Measurements from ENCODE around the gene WDR12.

DNA sequence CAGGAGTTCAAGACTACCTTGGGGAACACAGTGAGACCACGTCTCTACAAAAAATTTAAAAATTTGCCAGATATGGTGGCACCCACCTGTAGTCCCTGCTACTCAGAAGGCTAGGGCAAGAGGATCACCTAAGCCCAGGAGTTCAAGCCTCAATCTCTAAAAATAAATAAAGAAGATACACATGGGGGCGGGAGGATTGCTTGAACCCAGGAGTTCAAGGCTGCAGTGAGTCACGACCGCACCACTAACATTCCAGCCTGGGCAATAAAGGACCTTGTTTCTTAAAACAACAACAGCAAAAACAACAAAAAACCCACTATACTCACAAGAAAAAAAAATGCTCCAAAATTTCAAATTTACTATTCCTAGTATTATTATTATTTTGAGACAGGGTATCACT is 29.9 kb downstream of the WDR12 start:
- TF ChIP-seq CTCF (IDR thresholded peaks at IDR 0.05; ENCODE audit: extremely low read depth in 1 of 2, insufficient read depth in 1 of 2, low read depth in 1 of 2, low read length in 2 of 2) (no peak), POLR2A (IDR thresholded peaks at IDR 0.05; ENCODE audit: low read depth, low read length) (no peak), FOS (IDR thresholded peaks at IDR 0.05; ENCODE audit: borderline replicate concordance, insufficient read depth, low read length) (no peak), EZH2 (IDR thresholded peaks at IDR 0.05; ENCODE audit: borderline replicate concordance, low read depth, low read length, severe bottlenecking) (no peak), POLR2AphosphoS5 (IDR thresholded peaks at IDR 0.05; ENCODE audit: insufficient read depth, low read depth, low read length) (no peak)

All from endothelial cell of umbilical vein (primary cell).